Upper lobe of right lung (tissue), 1 donor: ENCODE results near the gene MED12L. TPM values are rescaled to one million over a fixed set of nuclear protein-coding genes. Genes with fewer than 3 reads are reported as not detected.

Experiments used
- ATAC-seq: fragments of 200-7000 bp; cut with Tn5 transposase; one replicate; pipeline ENCODE4 v1.9.1; 2020; ENCODE audit warnings: mild to moderate bottlenecking, moderate library complexity
- DNase-seq: peaks from one replicate; pipeline ENCODE4 v3.0.0-alpha.2; 2020
- H3K27ac ChIP-seq: fragments of 200-600 bp; one replicate; pipeline ENCODE4 v1.8.0; 2022
- H3K27me3 ChIP-seq: fragments of 200-600 bp; one replicate; pipeline ENCODE4 v1.8.0; 2022; ENCODE audit warnings: mild to moderate bottlenecking
- H3K36me3 ChIP-seq: fragments of 200-600 bp; one replicate; pipeline ENCODE4 v1.8.0; 2022
- H3K4me1 ChIP-seq: fragments of 200-600 bp; one replicate; pipeline ENCODE4 v1.8.0; 2022
- H3K4me3 ChIP-seq: fragments of 200-600 bp; one replicate; pipeline ENCODE4 v1.8.0; 2022; ENCODE audit warnings: mild to moderate bottlenecking
- H3K9me3 ChIP-seq: fragments of 200-600 bp; one replicate; pipeline ENCODE4 v1.8.0; 2022
- CTCF ChIP-seq: fragments of 200-600 bp; IDR thresholded peaks from one replicate; pipeline ENCODE4 v1.8.0; 2022; ENCODE audit warnings: antibody characterized with exemption
- intact Hi-C: fragments of 100-400 bp; cut with DNase I; formaldehyde crosslinking; loops from one replicate; pipeline ENCODE4 v1.11.0; 2022
- total RNA-seq: library from RNA; stranded (reverse); fragmentation: NEBNext Ultra II Directional; extraction: Animal tissue kit (Norgen Biotek cat#: 25700); gene quantifications from one replicate; pipeline ENCODE4 v1.2.1, GENCODE V29; 2021
- donor health status: DM: no; HTN: yes; CAD: no; lungs with severe emphysema.

The MED12L gene
- total RNA-seq, 1 donor from 2014 or later: 0.69 TPM

GRCh38 chr3:151356794-151357462 is 271.5 kb downstream of the MED12L start:
- ATAC-seq (peak; percentile 35), DNase-seq (no peak)
- Histone ChIP-seq H3K36me3 (no peaks in the 10 kb centered on the region), H3K4me1 (no peaks in the 10 kb centered on the region), H3K27me3 (no peaks in the 10 kb centered on the region), H3K4me3 (no peak overlapping the region), H3K27ac (no peak overlapping the region), H3K9me3 (no peaks in the 10 kb centered on the region)
- intact Hi-C loops: no loop called here
- no peak for TF ChIP-seq CTCF

GRCh38 chr3:151357463-151357850 is 272.0 kb downstream of the MED12L start:
- TF ChIP-seq CTCF: no peak
- Histone ChIP-seq H3K36me3 (no peaks in the 10 kb centered on the region), H3K4me1 (no peaks in the 10 kb centered on the region), H3K27me3 (no peaks in the 10 kb centered on the region), H3K27ac (no peak overlapping the region), H3K9me3 (no peaks in the 10 kb centered on the region), H3K4me3 (no peak overlapping the region)
- intact Hi-C loops: no loop called here
- no peak for ATAC-seq
- no peak for DNase-seq

GRCh38 chr3:151362751-151363174 is 277.3 kb downstream of the MED12L start:
- H3K4me3 ChIP-seq: no peak overlapping the region
- H3K36me3 ChIP-seq: no peaks in the 10 kb centered on the region
- intact Hi-C loops: no loop called here
- H3K27ac ChIP-seq: no peak overlapping the region
- no peaks in the 10 kb centered on the region for H3K4me1 ChIP-seq
- H3K27me3 ChIP-seq: no peaks in the 10 kb centered on the region
- TF ChIP-seq CTCF: no peak
- ATAC-seq (peak; percentile 86), DNase-seq (no peak)
- no peaks in the 10 kb centered on the region for H3K9me3 ChIP-seq

- no peaks in the 10 kb centered on the region for H3K27me3 ChIP-seq
- DNase-seq: no peak
- H3K4me3 ChIP-seq: no peak overlapping the region
- H3K4me1 ChIP-seq: no peaks in the 10 kb centered on the region
- H3K9me3 ChIP-seq: no peaks in the 10 kb centered on the region
- H3K27ac ChIP-seq: no peak overlapping the region
- no peaks in the 10 kb centered on the region for H3K36me3 ChIP-seq
- TF ChIP-seq CTCF: no peak
- ATAC-seq: no peak
- intact Hi-C loops: no loop called here
These were observed 281.5 kb downstream of the MED12L start for GRCh38 chr3:151366993-151367392.

- no peaks in the 10 kb centered on the region for H3K36me3 ChIP-seq
- H3K27ac ChIP-seq: no peak overlapping the region
- ATAC-seq: no peak
- no peaks in the 10 kb centered on the region for H3K4me1 ChIP-seq
- intact Hi-C loops: no loop called here
- no peaks in the 10 kb centered on the region for H3K27me3 ChIP-seq
- H3K4me3 ChIP-seq: no peak overlapping the region
- H3K9me3 ChIP-seq: no peaks in the 10 kb centered on the region
- TF ChIP-seq CTCF: no peak
- no peak for DNase-seq
These were observed 282.0 kb downstream of the MED12L start for GRCh38 chr3:151367448-151367847.

- H3K4me3 ChIP-seq: no peak overlapping the region
- H3K9me3 ChIP-seq: no peaks in the 10 kb centered on the region
- H3K27me3 ChIP-seq: no peaks in the 10 kb centered on the region
- no peak for DNase-seq
- TF ChIP-seq CTCF: no peak
- no peaks in the 10 kb centered on the region for H3K36me3 ChIP-seq
- H3K27ac ChIP-seq: no peak overlapping the region
- no peaks in the 10 kb centered on the region for H3K4me1 ChIP-seq
- ATAC-seq: no peak
- intact Hi-C loops: no loop called here
These were observed 286.1 kb downstream of the MED12L start for GRCh38 chr3:151371526-151371925.
